Measurements from ENCODE around the gene ACTR2.
A peak's percentile ranks its signal among the peaks of the same experiment; 100 is the strongest.

ACTR2 gene

DNA sequence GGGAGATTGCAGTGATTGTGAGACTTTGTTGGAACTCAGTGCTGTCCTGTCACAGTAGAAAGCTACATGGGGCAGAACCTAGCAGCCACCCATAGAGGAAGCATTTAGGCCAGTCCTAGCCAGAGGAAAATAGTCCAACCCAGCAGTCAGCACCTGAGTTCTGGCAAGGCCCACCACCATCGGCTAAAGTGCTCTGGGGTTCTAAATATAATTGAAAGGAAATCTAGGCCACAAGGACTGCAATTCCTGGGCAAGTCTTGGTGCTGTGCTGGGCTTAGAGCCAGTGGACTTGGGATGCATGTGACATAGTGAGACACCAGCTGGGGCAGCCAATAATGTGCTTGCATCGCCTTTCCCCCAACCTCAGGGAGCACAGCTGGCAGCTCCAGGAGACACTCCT is 28.9 kb upstream of the ACTR2 start:
- no peak overlapping the region for H3K4me3 ChIP-seq (ENCODE audit: low read depth, low read length)
- no peak for TF ChIP-seq CTCF (IDR thresholded peaks at IDR 0.05; ENCODE audit: low read depth, low read length)

- no peak overlapping the region for H3K4me3 ChIP-seq (ENCODE audit: low read depth, low read length)
- TF ChIP-seq CTCF (IDR thresholded peaks at IDR 0.05; ENCODE audit: low read depth, low read length): no peak
Observed at GRCh38 chr2:65199166-65199565, 28.5 kb upstream of the ACTR2 start.

DNA sequence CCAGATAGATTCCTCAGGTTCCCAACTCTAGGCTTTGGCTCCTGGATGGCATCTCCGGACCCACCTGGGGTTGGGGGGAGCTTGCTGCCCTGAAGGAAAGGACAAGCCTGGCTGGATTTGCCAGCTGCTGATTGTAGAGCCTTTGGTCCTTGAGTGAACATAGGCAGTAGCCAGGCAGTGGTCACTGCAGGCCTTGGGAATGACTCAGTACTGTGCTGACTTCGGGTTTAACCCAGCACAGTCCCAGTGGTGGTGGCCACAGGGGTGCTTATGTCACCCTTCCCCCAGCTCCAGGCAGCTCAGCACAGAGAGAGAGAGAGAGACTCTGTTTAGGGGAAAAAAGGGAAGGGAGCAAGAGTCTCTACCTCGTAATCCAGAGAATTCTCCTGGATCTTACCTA is 27.7 kb upstream of the ACTR2 start:
- TF ChIP-seq CTCF (IDR thresholded peaks at IDR 0.05; ENCODE audit: low read depth, low read length): no peak
- H3K4me3 ChIP-seq (ENCODE audit: low read depth, low read length): no peak overlapping the region

DNA sequence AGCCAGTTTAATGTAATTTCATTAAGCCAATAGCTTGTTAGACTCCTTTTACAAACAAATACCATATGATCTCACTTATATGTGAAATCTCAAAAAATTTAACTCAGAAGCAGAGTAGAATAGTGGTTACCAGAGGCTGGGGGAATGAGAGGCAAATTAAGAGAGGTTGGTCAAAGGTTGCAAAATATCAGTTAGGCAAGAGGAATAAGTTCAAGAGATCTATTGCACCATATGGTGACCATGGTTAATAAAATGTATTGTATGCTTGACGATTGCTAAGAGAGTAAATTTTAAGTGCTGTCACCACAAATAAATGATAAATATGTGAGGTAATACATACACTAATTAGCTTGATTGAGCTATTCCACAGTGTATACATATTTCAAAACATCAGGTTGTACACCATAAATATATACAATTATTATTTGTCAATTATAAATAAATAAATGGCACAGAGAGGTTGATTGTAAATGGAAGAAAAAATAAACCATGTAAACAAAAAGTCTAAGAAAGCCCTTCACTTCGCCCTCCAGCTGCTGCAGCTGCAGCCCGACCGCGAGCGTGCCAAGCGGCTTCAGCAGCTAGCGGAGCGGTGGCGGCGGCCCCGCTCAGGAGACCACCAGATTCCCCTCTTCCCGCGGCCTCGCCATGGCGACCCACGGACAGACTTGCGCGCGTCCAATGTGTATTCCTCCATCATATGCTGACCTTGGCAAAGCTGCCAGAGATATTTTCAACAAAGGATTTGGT is 23.0 kb upstream of the ACTR2 start:
- H3K4me3 ChIP-seq (ENCODE audit: low read depth, low read length): peak overlapping the region; percentile 31
- TF ChIP-seq CTCF (IDR thresholded peaks at IDR 0.05; ENCODE audit: low read depth, low read length): no peak

DNA sequence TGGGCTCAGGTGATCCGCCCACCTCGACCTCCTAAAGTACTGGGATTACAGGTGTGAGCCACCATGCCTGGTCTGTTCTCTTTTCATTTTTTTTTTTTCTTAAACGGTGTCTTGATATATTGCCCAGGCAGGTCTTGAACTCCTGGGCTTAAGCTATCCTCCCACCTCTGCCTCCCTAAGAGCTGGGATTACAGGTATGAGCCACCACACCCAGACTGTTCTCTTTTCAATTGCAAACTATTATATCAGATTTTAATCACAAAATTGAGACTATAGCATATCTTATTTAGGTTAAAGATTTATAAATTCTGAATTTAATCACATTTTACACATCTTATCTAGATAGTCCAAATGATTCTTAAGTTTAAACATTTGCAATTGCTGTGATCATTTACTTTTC is 15.5 kb upstream of the ACTR2 start:
- no peak overlapping the region for H3K4me3 ChIP-seq (ENCODE audit: low read depth, low read length)
- TF ChIP-seq CTCF (IDR thresholded peaks at IDR 0.05; ENCODE audit: low read depth, low read length): no peak

DNA sequence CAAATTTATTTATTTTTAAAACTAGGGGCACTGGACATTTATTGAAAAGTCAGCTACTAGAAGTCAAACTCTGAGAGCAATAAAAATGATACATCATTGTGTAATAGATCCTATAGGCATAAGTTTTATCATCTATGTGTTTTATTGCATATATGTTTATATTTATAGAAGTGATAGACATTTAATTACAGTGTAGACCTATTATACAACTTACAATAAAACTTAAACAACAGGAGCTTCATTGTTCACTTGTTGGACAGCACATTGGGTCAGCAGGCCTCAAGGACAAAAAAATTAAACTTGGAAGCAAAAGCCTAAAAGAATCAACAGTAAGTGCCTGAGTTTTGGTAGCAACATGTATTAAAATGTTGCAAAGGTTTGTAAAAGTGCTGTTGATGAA is 15.0 kb upstream of the ACTR2 start:
- no peak overlapping the region for H3K4me3 ChIP-seq (ENCODE audit: low read depth, low read length)
- TF ChIP-seq CTCF (IDR thresholded peaks at IDR 0.05; ENCODE audit: low read depth, low read length): no peak

GRCh38 chr2:65213035-65213434 is 14.6 kb upstream of the ACTR2 start:
- no peak overlapping the region for H3K4me3 ChIP-seq (ENCODE audit: low read depth, low read length)
- no peak for TF ChIP-seq CTCF (IDR thresholded peaks at IDR 0.05; ENCODE audit: low read depth, low read length)
